Measurements from ENCODE around the gene ADISSP. TPM values are rescaled to one million over a fixed set of nuclear protein-coding genes. Genes with fewer than 3 reads are reported as not detected.

The ADISSP gene
- total RNA-seq, 1 donor from 2014 or later = 48.4 TPM

- Histone ChIP-seq H3K4me3 (no peak overlapping the region), H3K27me3 (no peaks in the 10 kb centered on the region), H3K4me1 (peaks cover 18 to 29% of the 10 kb centered on the region in 2 donors), H3K27ac (peak overlapping the region in 1 of 2 donors; percentile 29), H3K9me3 (peaks cover 0 to 3% of the 10 kb centered on the region in 2 donors), H3K36me3 (peaks cover 49 to 52% of the 10 kb centered on the region in 2 donors)
- intact Hi-C loops (cut with DNase I) = no loop called here
- no peak for TF ChIP-seq CTCF (IDR thresholded peaks at IDR 0.05)
- no peak for DNase-seq (ENCODE audit: low spot score in 2 of 2)
These were observed 36.8 kb upstream of the ADISSP start for GRCh38 chr20:3804254-3804751.

GRCh38 chr20:3803854-3804253 lies 36.3 kb upstream of the ADISSP start:
- H3K36me3 ChIP-seq = peaks cover 49 to 52% of the 10 kb centered on the region in 2 donors
- no peak overlapping the region for H3K4me3 ChIP-seq
- peaks cover 20 to 29% of the 10 kb centered on the region in 2 donors for H3K4me1 ChIP-seq
- intact Hi-C loops (cut with DNase I) = no loop called here
- no peak for DNase-seq (ENCODE audit: low spot score in 2 of 2)
- H3K9me3 ChIP-seq = peaks cover 0 to 3% of the 10 kb centered on the region in 2 donors
- no peak overlapping the region for H3K27ac ChIP-seq
- no peak for TF ChIP-seq CTCF (IDR thresholded peaks at IDR 0.05)
- no peaks in the 10 kb centered on the region for H3K27me3 ChIP-seq

- Histone ChIP-seq H3K4me3 (no peak overlapping the region), H3K4me1 (peaks cover 22 to 31% of the 10 kb centered on the region in 2 donors), H3K9me3 (peaks cover 0 to 3% of the 10 kb centered on the region in 2 donors), H3K27ac (no peak overlapping the region), H3K36me3 (peaks cover 49 to 52% of the 10 kb centered on the region in 2 donors), H3K27me3 (no peaks in the 10 kb centered on the region)
- DNase-seq (ENCODE audit: low spot score in 2 of 2) = no peak
- TF ChIP-seq CTCF (IDR thresholded peaks at IDR 0.05) = no peak
- intact Hi-C loops (cut with DNase I) = no loop called here
These were observed 35.7 kb upstream of the ADISSP start for GRCh38 chr20:3803289-3803688.

GRCh38 chr20:3802524-3803239 lies 35.1 kb upstream of the ADISSP start:
- no peak for DNase-seq (ENCODE audit: low spot score in 2 of 2)
- H3K4me3 ChIP-seq = no peak overlapping the region
- H3K36me3 ChIP-seq = peaks cover 49 to 52% of the 10 kb centered on the region in 2 donors
- no peak for TF ChIP-seq CTCF (IDR thresholded peaks at IDR 0.05)
- peaks cover 19 to 25% of the 10 kb centered on the region in 2 donors for H3K4me1 ChIP-seq
- no peaks in the 10 kb centered on the region for H3K27me3 ChIP-seq
- intact Hi-C loops (cut with DNase I) = no loop called here
- H3K9me3 ChIP-seq = peaks cover 0 to 3% of the 10 kb centered on the region in 2 donors
- H3K27ac ChIP-seq = no peak overlapping the region

GRCh38 chr20:3801846-3802245 lies 34.3 kb upstream of the ADISSP start:
- Histone ChIP-seq H3K9me3 (peaks cover 0 to 3% of the 10 kb centered on the region in 2 donors), H3K4me3 (no peak overlapping the region), H3K36me3 (peaks cover 49 to 52% of the 10 kb centered on the region in 2 donors), H3K4me1 (peaks cover 15 to 22% of the 10 kb centered on the region in 2 donors), H3K27me3 (no peaks in the 10 kb centered on the region), H3K27ac (no peak overlapping the region)
- no peak for DNase-seq (ENCODE audit: low spot score in 2 of 2)
- intact Hi-C loops (cut with DNase I) = no loop called here
- no peak for TF ChIP-seq CTCF (IDR thresholded peaks at IDR 0.05)
